Spleen (tissue), 7 donors: ENCODE results near the gene R3HDM1.

Source experiments
- CTCF ChIP-seq, 11 experiments: fragments of 200-600 bp in 7 of 11; fragments of 450-650 bp in 4 of 11; sonication (generic) in 4 of 11; IDR thresholded peaks in 8 of 11; conservative IDR thresholded peaks in 3 of 11; 1 replicate in 7 of 11; 2 replicates in 4 of 11; pipeline versions ENCODE4 v1.4.0 to v1.8.0; 2016 to 2021; ENCODE audit warnings: antibody characterized with exemption in 11 of 11, inconsistent platforms in 4 of 11, mild to moderate bottlenecking in 1 of 11
- POLR2A ChIP-seq, 3 donors: fragments of 450-650 bp; IDR thresholded peaks; one replicate each; pipeline ENCODE4 v1.5.1; 2017; ENCODE audit warnings: antibody characterized with exemption in 3 of 3, mild to moderate bottlenecking in 1 of 3
- POLR2AphosphoS5 ChIP-seq, 3 donors: sonication (generic); formaldehyde crosslinking; IDR thresholded peaks; one replicate each; pipeline ENCODE4 v1.5.1; 2017; ENCODE audit warnings: antibody characterized with exemption in 3 of 3
- donor health status: DM: no; HTN: no; CAD: no; lungs with moderate emphysema.
- donor health status: DM: no; HTN: no; CAD: no.
- donor health status: DM: no; HTN: no; CAD: no.

- TF ChIP-seq CTCF (IDR thresholded peaks at IDR 0.05 in 8 of 11, conservative IDR thresholded peaks at IDR 0.05 in 3 of 11) (no peak), POLR2AphosphoS5 (IDR thresholded peaks at IDR 0.05) (no peak), POLR2A (IDR thresholded peaks at IDR 0.05) (no peak)
Observed at GRCh38 chr2:135615404-135615803, 84.1 kb downstream of the R3HDM1 start.
